NCI-H510A treated with DMSO at 0.1 percent for 48 hours (cell line): ENCODE measurements around the gene HMCN2.
"Not testable (repeated sequence)": the region's sequence is repeated elsewhere in the genome, so short reads cannot be mapped to it uniquely, and the experiment has no call there.

Experiments used
- DNase-seq: peaks from one replicate; lab custom pipeline; 2025; lab: John Stamatoyannopoulos, UW

Gene HMCN2

DNA sequence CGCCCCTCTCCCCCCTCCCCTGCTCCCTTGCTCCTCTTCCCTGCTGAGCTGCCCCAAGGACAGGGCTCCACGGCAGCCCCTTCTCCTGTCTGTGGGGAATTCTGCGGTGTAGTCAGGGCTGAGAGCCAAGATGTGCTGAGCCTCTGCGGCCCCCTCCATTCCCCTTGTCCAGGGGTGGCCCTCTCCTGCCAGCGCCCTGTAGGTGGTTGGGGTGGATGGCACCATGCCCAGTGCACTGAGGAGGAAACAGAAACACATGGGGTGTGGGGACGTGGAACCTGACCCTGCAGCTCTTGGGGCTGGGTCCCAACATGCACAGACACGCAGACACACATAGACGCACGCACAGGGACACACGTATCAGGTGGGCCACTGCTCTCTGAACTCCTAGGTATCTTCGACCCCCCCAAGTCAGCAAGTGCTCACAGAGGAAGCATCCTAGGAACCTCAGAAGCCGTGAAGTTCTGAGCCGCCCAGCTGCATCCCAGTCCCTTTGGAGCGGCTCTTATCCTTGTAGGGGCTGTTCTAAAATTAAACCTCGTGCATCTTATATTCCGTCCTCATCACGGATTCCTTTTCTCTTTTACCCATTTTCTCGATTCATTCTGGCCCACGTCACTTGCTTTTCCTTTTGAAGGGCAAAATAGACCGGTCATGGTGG lies 64.8 kb downstream of the HMCN2 start:
- DNase-seq: no peak

DNA sequence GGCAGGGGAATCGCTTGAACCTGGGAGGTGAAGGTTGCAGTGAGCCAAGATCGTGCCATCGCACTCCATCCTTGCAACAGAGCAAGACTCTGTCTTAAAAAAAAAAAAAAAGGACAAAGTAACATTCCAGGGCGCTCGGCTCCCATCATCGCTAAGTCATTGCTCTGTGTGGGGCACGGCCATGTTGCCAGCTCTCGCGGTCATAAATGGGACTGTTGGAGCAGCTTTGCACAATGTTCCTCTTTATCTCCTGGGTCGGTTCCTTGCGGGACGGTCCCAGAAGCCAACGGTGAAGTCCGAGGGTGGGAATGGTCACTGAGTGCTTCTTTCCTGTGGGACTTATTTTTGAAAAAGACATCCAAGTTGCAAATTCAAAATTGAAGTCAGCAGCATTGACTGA lies 65.5 kb downstream of the HMCN2 start:
- DNase-seq: no peak

DNA sequence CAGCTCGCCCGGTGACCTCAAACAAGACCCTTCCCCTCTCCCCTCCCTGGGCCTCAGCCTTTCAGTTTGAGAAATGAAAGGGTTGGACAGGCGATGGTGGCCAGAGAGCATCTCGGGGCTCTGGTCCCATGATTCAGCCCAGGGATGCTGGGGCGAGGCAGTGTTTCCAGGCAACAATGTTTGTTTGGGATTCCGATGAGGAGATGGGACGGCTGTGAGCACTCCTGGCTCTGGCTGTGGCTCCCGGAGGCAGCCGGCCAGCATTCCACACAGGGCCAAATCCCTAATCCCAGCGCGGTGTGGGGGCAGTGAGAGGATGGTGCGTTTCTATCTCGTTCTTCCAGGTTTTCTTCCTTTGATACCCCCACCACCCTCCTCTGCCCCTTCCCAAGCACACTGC lies 66.0 kb downstream of the HMCN2 start:
- DNase-seq: no peak

DNA sequence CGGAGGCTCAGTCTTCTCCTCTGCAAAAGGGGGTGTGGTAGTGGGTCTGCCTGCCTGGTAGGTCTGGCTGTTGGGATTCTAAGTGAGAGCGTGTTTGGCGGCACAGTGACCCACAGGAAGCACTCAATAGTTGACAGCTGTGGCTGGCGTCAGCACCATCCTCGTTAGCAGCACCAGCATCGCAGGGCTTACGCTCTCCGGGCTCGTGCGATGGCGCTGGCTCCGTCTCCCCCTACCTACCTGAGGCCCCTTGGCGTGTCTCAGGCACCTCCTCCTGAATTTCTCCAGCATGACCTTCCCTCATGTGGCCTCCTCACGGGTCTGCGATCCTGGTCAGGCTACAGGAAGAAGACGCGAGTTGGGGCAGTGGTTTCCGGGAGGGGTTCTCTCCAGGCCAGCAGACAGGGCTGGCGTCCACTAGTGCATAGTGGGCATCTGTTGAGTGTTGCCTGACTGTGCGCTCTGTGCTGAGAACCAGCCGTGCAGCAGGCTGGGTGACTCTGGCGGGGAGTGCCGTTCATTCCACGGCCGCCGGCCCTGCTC lies 66.9 kb downstream of the HMCN2 start:
- DNase-seq: no peak

DNA sequence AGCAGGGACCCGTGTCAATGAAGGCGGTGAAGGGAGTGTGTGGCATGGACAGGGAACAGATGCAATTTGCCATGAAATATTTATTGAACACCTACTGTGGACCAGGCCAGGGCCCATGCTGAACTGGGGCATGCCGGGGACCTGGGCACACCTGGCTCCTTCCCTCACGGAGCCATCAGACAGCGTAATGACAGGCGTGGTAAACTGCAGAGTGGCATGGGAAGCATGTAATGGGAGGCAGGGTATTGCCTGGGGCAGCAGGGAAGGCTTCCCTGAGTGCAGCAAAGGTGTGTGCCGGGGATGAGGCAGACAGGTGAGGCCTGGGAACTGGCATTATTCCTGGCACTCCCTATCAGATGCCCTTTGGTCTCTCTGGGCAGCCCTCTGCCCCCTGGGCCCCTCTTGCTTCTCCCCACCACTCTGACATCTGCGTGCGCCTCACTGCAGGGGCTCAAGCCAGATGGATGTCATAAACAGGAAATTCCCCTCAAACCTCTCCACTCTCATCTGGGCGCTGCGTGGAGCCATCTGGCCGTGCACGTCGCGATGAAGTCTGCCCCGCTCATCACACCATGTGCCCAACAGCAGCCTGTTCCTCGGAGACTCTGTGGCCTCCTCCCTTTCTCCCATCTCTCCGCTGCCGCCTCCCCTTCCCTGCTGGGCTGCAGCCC lies 67.6 kb downstream of the HMCN2 start:
- DNase-seq: no peak

DNA sequence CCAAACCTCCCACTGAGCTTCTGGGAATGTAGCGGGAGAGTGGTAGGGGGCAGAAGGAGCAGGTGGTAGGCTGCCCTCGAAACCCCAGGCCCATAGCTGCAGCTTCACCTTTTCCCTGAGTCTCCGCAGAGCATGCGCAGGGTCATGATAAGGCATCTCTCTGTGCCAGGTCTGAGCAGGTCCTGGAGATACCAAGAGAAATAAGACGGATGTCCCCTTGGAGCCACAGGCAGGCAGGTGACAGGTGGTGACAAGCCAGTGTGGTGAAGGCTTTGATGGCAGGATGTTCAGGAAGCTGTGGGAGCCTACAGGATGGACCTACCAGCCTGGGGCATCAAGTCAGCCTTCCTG lies 68.1 kb downstream of the HMCN2 start:
- DNase-seq: no peak

DNA sequence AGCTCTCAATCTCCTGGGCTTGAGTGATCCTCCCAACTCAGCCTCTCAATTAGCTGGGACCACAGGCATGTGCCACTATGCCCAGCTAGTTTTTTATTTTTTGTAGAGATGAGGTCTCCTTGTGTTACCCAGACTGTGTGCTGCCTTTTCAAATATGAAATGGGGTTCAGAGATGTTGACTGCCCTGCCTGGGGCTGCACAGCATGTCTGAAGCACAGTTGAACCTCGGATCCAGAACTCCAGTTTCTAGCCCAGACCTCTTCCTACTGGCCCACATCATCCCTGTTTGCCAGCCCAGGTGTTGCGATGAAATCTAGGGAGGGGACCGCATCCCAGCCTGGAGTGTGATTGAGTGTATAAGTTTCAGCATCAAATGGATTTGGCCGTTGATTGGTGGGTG lies 69.4 kb downstream of the HMCN2 start:
- no peak for DNase-seq

DNA sequence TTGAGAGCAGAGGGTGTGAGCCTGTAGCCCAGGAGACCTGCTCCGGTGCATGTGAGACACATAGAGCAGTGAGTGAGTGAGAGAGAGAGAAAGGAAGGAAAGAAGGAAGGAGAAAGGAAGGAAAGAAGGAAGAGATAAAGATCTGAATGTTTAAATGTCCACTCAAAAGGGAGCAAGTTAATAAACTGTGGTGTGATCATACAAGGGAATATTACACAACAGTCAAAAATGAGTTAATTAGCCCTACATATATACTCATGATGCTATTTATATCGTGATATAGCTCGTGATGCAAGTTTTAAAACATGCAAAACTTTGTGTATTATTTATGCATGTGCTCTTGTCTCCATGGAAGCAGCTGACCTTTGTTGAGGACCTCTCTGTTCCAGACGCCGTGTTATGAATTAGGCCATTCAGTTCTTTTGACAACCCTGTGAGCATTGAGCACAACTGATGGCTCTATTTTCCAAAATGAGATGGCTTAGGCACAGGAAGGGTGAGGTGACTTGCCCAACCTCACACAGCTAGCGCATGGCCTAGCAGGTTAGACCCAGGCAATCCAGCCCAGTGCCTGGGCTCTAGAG lies 70.6 kb downstream of the HMCN2 start:
- DNase-seq: no peak

DNA sequence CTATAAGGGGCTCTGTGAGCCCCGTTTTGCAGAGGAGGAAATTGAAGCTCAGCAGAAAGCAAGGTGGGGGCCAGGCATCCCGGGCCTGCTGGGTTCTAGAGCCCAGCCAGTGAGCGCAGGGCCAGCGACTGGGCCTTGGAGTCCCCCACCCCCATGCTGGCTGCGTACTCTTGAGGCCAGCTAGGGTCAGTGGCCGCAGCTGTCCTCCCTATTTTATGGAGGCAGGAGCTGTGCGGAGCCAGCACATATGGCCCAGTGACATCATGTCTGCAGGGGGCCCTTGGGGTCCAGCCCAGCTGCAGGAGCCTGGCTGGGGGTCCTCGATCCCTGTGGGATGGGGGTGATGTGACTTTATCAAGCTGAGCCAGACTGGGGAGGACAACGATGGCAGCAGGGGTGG lies 71.3 kb downstream of the HMCN2 start:
- DNase-seq: no peak

DNA sequence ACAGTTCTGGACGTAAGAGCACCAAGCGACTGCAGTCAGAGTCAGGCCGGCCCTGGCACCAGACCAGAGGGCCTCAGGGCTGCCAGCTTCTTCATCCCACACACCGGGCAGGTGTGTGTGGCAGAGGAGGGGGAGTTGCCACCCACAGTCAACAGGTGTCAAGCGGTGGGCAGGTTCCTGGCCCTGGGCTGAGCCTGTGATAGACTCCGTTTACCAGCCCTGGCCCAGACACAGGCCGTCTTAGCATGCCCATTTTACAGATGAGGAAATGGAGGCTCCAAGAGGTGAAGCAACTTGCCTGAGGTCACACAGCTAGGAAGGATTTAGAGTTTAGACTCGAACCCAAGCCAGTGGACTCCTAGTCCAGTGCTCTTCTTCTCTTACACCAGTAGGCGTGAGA lies 71.8 kb downstream of the HMCN2 start:
- DNase-seq: no peak

DNA sequence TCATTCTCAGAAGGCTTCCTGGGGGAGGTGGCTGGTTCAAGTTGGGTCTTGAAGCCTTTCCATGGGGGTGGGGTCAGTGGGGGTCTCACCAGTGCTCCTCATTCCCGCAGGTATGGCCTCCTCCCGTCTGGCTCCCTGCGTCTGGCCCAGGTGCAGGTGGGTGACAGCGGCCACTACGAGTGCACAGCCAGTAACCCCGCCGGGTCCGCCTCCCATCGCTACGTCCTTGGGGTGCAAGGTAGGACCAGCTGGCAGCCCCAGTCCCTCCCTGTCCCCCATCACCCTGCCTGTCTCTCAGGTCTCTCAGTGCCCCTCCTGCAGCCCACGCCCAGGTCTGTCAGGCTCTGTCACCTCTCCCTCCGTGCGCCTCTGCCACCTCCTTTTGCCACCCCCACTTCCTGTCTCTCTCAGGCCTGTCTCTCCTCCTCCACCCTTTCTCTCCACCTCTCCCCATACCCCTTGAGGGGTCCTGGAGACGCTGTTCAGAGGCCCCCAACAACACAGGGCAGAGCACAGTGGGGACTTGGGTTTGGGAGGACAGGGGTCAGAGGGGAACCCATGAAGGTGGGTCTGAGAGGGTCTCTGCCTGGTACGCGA lies 72.3 kb downstream of the HMCN2 start:
- DNase-seq: no peak

DNA sequence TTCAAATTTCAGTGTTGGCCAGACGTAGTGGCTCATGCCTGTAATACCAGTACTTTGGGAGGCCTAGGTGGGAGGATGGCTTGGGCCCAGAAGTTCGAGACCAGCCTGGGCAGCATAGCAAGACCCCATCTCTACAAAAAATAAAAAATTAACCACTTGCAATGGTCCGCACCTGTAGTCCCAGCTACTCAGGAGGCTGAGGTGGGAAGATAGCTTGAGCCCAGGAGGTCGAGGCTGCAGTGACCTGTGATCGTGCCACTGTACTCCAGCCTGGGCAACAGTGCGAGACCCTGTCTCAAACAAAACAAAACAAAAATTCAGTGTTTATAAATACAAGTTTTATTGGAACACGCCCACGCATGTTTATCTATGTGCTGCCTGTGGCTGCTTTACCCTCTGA lies 73.3 kb downstream of the HMCN2 start:
- not testable (repeated sequence) for DNase-seq

DNA sequence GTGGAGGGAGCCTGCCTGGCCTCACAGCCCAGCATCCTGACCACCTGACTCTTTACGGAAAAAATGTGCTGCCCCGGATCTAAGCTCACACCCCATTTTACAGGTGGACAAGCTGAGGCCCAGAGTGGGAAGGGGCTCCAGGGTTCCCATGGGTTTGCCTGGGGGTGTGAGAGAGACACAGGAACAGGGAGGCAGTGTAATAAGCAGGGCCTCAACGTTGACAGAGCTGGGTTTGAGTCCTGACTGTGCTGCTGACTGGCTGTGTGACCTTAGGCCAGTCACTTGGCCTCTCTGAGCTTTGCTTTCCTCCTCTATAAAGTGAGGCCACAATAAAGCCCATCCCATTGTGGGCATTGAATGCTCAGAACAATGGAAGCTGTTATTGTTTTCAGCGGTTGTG lies 73.7 kb downstream of the HMCN2 start:
- no peak for DNase-seq

DNA sequence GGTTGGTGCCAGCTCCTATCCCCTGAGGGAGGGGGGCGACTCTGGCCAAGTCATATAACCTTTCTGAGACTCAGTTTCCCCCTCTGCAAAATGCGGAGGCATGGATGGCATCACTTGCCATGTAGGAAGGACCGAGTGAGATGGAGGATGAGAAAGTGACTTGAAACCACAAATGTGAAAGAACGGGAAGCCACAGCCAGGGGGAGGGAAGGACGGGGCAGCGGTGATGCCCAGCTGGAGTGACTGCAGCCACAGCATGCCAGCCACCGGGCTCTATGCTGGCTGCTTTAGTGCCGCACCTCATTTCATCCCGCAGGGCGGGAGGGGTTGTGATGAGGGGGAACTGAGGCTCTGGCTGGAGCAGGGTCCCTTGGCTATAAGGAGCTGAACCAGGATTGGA lies 74.5 kb downstream of the HMCN2 start:
- DNase-seq: no peak

DNA sequence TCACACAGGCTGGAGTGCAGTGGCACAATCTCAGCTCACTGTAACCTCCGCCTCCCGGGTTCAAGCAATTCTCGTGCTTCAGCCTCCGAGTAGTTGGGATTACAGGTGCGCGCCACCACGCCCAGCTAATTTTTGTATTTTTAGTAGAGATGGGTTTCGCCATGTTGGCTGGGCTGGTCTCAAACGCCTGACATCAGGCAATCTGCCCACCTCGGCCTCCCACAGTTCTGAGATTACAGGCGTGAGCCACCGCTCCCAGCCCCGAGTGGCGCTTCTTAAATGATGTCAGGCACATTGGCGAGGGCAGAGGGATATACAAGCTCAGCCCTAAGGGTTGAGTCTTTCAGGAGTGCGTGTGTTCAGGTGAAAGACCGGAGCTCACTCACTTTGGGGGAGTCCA lies 75.0 kb downstream of the HMCN2 start:
- DNase-seq: not testable (repeated sequence)

DNA sequence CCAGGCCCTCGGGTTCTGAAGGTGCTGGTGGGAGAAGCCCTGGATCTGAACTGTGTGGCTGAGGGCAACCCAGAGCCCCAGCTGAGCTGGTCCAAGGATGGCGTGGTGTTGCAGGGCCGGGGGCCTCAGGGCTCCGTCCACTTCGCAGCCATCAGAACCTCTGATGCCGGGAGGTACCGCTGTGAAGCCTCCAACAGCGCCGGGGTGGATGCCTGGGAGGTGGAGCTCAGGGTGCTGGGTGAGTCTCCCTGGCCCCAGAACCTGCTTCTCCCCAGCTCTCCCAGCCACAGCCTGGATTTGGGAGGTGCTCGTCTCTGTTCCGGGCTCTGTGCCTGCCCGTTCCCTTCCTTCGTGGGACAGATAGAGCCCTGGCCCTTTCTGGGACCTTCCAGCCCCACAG lies 75.6 kb downstream of the HMCN2 start:
- no peak for DNase-seq

DNA sequence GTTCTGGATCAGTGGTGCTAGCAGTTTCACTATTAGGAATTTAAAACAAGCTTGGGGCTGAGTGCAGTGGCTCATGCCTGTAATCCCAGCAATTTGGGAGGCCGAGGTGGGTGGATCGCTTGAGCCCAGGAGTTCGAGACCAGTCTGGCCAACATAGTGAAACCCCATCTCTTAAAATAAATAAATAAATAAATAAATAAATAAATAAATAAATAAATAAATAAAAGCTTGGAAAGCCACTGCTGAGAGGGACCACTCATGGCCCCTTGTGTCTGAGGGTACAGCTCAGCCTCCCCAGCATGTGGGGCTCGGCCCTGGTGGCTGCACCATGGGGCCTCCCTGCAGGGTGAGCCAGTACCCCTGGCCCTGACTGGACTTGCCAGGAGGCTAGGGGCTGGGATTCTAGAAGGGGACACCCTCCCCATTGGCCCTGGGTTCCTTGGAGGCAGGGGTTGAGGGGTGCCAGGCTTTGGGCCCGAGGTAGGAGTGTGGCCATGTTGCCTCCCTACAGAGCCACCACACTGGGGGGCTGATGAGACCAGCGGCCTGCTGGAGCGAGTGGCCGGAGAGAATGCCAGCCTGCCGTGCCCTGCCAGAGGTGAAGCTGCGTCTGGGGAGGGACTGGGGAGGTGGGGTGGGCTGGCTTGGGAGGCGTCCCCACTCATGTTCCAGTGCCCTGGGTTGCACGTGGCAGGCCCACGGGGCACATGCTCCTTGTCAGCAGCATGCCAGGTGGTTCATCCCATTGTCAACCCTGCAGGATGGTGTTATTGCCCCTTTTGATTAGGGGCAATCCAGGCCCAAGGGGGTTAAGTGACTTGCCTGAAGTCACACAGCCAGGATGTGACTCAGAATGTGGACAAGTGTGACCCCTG lies 76.5 kb downstream of the HMCN2 start:
- DNase-seq: no peak

DNA sequence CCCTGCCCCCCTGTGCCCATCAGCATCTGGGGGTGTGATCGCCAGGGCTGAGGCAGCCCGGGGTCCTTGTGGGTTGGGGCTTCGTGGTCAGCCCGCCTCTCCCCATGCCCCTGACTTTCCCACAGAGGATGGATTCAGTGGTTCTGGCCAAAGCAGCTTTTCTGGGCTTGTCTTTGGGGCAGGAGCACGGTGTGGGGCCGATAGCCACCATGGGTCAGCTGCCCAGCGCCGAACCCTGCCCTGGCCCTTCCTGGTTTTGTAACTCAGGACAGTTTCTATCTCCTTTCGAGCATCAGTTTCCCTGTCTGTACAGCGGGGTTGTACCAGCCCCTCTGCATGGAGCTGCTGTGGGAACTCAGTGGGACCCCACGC lies 77.1 kb downstream of the HMCN2 start:
- no peak for DNase-seq

DNA sequence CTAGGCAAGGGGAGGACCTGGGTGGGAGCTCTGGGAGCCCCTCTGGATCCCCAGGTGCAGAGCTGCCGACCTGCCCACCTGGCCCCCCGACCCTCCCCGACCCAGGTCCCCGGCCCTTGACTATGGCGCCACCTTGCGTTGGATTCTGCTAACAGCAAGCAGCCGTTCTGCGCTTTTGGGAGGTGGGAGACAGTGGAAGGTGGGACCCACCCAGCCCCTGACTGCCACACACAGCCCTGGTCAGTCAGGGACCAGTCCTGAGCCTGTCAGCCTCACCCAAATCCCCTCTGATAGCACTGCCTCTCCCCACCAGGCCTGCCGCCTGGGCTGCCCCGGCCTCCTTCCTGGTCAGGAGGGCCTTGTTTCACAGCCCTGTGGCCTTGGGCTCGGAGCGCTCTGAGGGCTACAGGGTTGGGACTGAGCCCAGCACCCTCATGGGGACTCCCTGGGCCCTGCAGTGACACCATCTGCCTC lies 77.9 kb downstream of the HMCN2 start:
- peak; percentile 19 for DNase-seq

DNA sequence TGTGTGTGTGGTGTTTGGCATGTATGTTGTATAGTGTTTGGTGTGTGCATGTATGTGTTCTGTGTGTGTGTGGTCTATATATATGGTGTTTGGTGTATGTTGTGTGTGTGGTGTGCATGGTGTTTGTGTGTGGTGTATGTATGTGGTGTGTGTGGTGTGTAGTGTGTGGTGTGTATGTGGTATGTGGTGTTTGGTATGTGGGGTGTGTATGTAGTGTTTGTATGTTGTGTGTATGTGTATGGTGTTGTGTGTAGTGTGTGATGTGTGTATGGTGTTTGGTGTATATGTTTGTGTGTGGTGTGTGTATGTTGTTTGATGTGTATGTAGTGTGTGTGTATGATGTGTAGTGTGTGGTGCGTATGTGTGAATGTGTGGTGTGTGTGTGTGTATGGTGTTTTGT lies 78.8 kb downstream of the HMCN2 start:
- no peak for DNase-seq

DNA sequence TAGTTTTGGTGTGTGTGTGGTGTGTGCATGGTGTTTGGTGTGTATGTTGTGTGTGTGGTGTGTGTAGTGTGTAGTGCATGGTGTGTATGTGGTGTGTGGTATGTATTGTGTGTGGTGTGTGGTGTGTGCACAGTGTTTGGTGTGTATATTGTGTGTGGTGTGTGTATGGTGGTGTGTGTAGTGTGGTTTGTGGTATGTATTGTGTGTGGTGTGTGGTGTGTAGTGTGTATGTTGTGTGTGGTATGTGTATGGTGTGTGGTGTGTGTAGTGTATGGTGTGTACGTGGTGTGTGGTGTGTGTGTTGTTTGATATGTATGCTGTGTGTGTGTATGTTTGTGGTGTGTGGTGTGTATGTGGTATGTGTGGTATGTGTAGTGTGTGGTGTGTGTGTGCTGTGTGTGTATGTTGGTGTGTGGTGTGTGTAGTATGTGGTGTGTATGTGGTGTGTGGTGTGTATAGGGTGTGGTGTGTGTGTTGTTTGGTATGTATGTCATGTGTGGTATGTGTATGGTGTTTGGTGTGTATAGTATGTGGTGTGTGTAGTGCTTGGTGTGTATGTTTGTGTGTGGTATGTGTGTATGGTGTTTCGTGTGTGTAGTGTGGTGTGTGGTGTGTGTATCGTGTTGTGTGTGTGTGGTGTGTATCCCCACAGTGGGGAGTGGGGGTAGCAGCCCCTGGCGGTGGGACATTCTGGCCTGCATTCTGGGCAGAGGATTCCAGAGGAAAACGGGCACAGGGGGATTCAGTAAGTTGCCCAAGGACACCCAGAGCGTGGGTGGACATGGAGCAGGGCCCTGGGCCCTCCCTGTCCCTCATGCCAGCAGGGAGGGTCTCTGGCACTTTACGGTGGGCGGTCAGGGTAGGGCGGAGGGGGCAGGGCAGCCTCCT lies 79.7 kb downstream of the HMCN2 start:
- no peak for DNase-seq
